ENCODE results near the gene ARHGEF18. TPM values are rescaled to one million over a fixed set of nuclear protein-coding genes. Genes with fewer than 3 reads are reported as not detected.
"Not testable (repeated sequence)": the region's sequence is repeated elsewhere in the genome, so short reads cannot be mapped to it uniquely, and the experiment has no call there.

The ARHGEF18 gene
- total RNA-seq, 4 donors from 2014 or later, result 21.3 to 45.2 (median 30.4) TPM

- H3K9me3 ChIP-seq, result no peaks in the 10 kb centered on the region
- 79% methylated on average over 5 of the region's 9 CpGs; no CpG with 5 or more reads in 1 of the 2 donors for WGBS, 2 donors (ENCODE audit: low coverage in 1 of 2)
- H3K4me1 ChIP-seq, result no peaks in the 10 kb centered on the region
- H3K4me3 ChIP-seq, result no peak overlapping the region
- no peak overlapping the region for H3K27ac ChIP-seq
- no peak for TF ChIP-seq CTCF (IDR thresholded peaks at IDR 0.05)
- no peak for TF ChIP-seq POLR2A (IDR thresholded peaks at IDR 0.05)
- TF ChIP-seq POLR2AphosphoS5 (IDR thresholded peaks at IDR 0.05), result no peak
- TF ChIP-seq EP300 (IDR thresholded peaks at IDR 0.05), result no peak
- H3K36me3 ChIP-seq, result no peaks in the 10 kb centered on the region
- ATAC-seq, result no peak
- H3K27me3 ChIP-seq, result no peaks in the 10 kb centered on the region
Measured at GRCh38 chr19:7336321-7336973, 12.3 kb upstream of the ARHGEF18 start.

GRCh38 chr19:7337380-7338194, 11.2 kb upstream of the ARHGEF18 start:
- Histone ChIP-seq H3K9me3 (no peaks in the 10 kb centered on the region), H3K27ac (peak overlapping the region in 1 of 4 donors; percentile 4), H3K4me3 (no peak overlapping the region), H3K27me3 (no peaks in the 10 kb centered on the region), H3K36me3 (no peaks in the 10 kb centered on the region), H3K4me1 (no peaks in the 10 kb centered on the region)
- TF ChIP-seq CTCF (IDR thresholded peaks at IDR 0.05) (no peak), POLR2A (IDR thresholded peaks at IDR 0.05) (no peak), POLR2AphosphoS5 (IDR thresholded peaks at IDR 0.05) (no peak)
- WGBS, 2 donors (ENCODE audit: low coverage in 1 of 2), result 64 to 86% methylated on average over 4 to 7 of the region's 12 CpGs
- peak; percentile 31 for ATAC-seq

- H3K4me1 ChIP-seq, result no peaks in the 10 kb centered on the region
- no peak overlapping the region for H3K4me3 ChIP-seq
- ATAC-seq, result peak; percentile 43
- peaks cover 15% of the 10 kb centered on the region for H3K27me3 ChIP-seq
- WGBS, 2 donors (ENCODE audit: low coverage in 1 of 2), result 0 to 9% methylated on average over 4 to 9 of the region's 22 CpGs
- H3K9me3 ChIP-seq, result no peaks in the 10 kb centered on the region
- H3K27ac ChIP-seq, result no peak overlapping the region
- TF ChIP-seq POLR2A (IDR thresholded peaks at IDR 0.05) (no peak), CTCF (IDR thresholded peaks at IDR 0.05) (peak in 3 of 4 experiments; percentile 91 to 97 (median 95))
- H3K36me3 ChIP-seq, result no peaks in the 10 kb centered on the region
Measured at GRCh38 chr19:7340959-7341837, 7.5 kb upstream of the ARHGEF18 start.

GRCh38 chr19:7342143-7342542, 6.6 kb upstream of the ARHGEF18 start:
- H3K9me3 ChIP-seq, result no peaks in the 10 kb centered on the region
- TF ChIP-seq EP300 (IDR thresholded peaks at IDR 0.05), result no peak
- no peak overlapping the region for H3K4me3 ChIP-seq
- H3K36me3 ChIP-seq, result no peaks in the 10 kb centered on the region
- peaks cover 15% of the 10 kb centered on the region for H3K27me3 ChIP-seq
- no peak for ATAC-seq
- 77 to 96% methylated on average over 4 to 5 of the region's 5 CpGs for WGBS, 2 donors (ENCODE audit: low coverage in 1 of 2)
- no peaks in the 10 kb centered on the region for H3K4me1 ChIP-seq
- no peak overlapping the region for H3K27ac ChIP-seq

GRCh38 chr19:7346488-7346971, 2.2 kb upstream of the ARHGEF18 start:
- Histone ChIP-seq H3K27me3 (peaks cover 24% of the 10 kb centered on the region), H3K4me1 (no peaks in the 10 kb centered on the region), H3K36me3 (no peaks in the 10 kb centered on the region), H3K4me3 (no peak overlapping the region), H3K27ac (no peak overlapping the region), H3K9me3 (peaks cover 0 to 2% (median 0%) of the 10 kb centered on the region in 3 donors)
- WGBS, 2 donors (ENCODE audit: low coverage in 1 of 2), result 58 to 80% methylated on average over 2 to 3 of the region's 7 CpGs
- no peak for ATAC-seq
- TF ChIP-seq POLR2AphosphoS5 (IDR thresholded peaks at IDR 0.05) (no peak), POLR2A (IDR thresholded peaks at IDR 0.05) (no peak), EP300 (IDR thresholded peaks at IDR 0.05) (no peak), CTCF (IDR thresholded peaks at IDR 0.05) (no peak)

GRCh38 chr19:7346997-7347396, 1.7 kb upstream of the ARHGEF18 start:
- H3K36me3 ChIP-seq, H3K4me3 ChIP-seq, H3K9me3 ChIP-seq, H3K4me1 ChIP-seq, H3K27ac ChIP-seq, ATAC-seq: not testable (repeated sequence)
- peaks cover 24% of the 10 kb centered on the region for H3K27me3 ChIP-seq
- whole genome bisulfite sequencing, 2 donors (ENCODE audit: low coverage in 1 of 2), result 65% methylated on average over 6 of the region's 7 CpGs; no CpG with 5 or more reads in 1 of the 2 donors

All from gastroesophageal sphincter (tissue), 4 donors.